Middle frontal gyrus (tissue), 1 donor: ENCODE results near the gene AZI2.

Experiments used
- DNase-seq: peaks from one replicate; pipeline ENCODE4 v3.0.0-alpha.2; 2015; ENCODE audit warnings: low spot score; ENCODE audit errors: extremely low spot score

Gene AZI2

GRCh38 chr3:28301688-28302087 is 46.9 kb downstream of the AZI2 start:
- no peak for DNase-seq

- no peak for DNase-seq
Observed at GRCh38 chr3:28300345-28300962, 48.2 kb downstream of the AZI2 start.

- DNase-seq = no peak
Observed at GRCh38 chr3:28299705-28300104, 48.9 kb downstream of the AZI2 start.

- DNase-seq = no peak
Observed at GRCh38 chr3:28295898-28296490, 52.6 kb downstream of the AZI2 start.

GRCh38 chr3:28294667-28295413 is 53.8 kb downstream of the AZI2 start:
- no peak for DNase-seq

- DNase-seq = no peak
Observed at GRCh38 chr3:28292622-28293021, 56.0 kb downstream of the AZI2 start.

- no peak for DNase-seq
Observed at GRCh38 chr3:28291577-28291976, 57.0 kb downstream of the AZI2 start.

GRCh38 chr3:28290863-28291300 is 57.7 kb downstream of the AZI2 start:
- no peak for DNase-seq

GRCh38 chr3:28287046-28287445 is 61.6 kb downstream of the AZI2 start:
- no peak for DNase-seq

- DNase-seq = no peak
Observed at GRCh38 chr3:28286595-28286994, 62.0 kb downstream of the AZI2 start.

- DNase-seq = no peak
Observed at GRCh38 chr3:28280781-28281180, 67.8 kb downstream of the AZI2 start.

- no peak for DNase-seq
Observed at GRCh38 chr3:28279770-28280169, 68.9 kb downstream of the AZI2 start.

- no peak for DNase-seq
Observed at GRCh38 chr3:28278918-28279317, 69.7 kb downstream of the AZI2 start.

- no peak for DNase-seq
Observed at GRCh38 chr3:28273837-28274236, 74.8 kb downstream of the AZI2 start.
